Endothelial cell (in vitro differentiated cells): ENCODE data around the gene RANBP17. TPM values are rescaled to one million over a fixed set of nuclear protein-coding genes. Genes with fewer than 3 reads are reported as not detected.

ENCODE experiments used
- DNase-seq: peaks from one replicate; pipeline ENCODE4 v3.0.0; 2021; ENCODE audit warnings: low spot score
- H3K27ac Mint-ChIP-seq: one replicate; pipeline ENCODE4 v1.8.0; 2021; ENCODE audit warnings: mixed read lengths, inconsistent platforms; ENCODE audit not compliant: unreplicated experiment
- H3K27me3 Mint-ChIP-seq: one replicate; pipeline ENCODE4 v1.8.0; 2021; ENCODE audit warnings: mild to moderate bottlenecking, moderate library complexity, mixed read lengths, inconsistent platforms; ENCODE audit not compliant: unreplicated experiment
- H3K36me3 Mint-ChIP-seq: one replicate; pipeline ENCODE4 v1.8.0; 2021; ENCODE audit warnings: mild to moderate bottlenecking, low read depth, mixed read lengths, inconsistent platforms; ENCODE audit not compliant: unreplicated experiment
- H3K4me1 Mint-ChIP-seq: one replicate; pipeline ENCODE4 v1.8.0; 2021; ENCODE audit warnings: mild to moderate bottlenecking, mixed read lengths, inconsistent platforms; ENCODE audit not compliant: unreplicated experiment
- H3K4me3 Mint-ChIP-seq: one replicate; pipeline ENCODE4 v1.8.0; 2021; ENCODE audit warnings: mild to moderate bottlenecking, mixed read lengths, inconsistent platforms; ENCODE audit not compliant: unreplicated experiment
- H3K9me3 Mint-ChIP-seq: one replicate; pipeline ENCODE4 v1.8.0; 2021; ENCODE audit warnings: mixed read lengths, inconsistent platforms; ENCODE audit not compliant: unreplicated experiment
- CTCF ChIP-seq: fragments of 200-600 bp; sonication (generic); IDR thresholded peaks from one replicate; pipeline ENCODE4 v1.5.0; 2021; ENCODE audit warnings: antibody characterized with exemption; ENCODE audit not compliant: unreplicated experiment
- total RNA-seq: library from RNA; stranded (reverse); fragmentation: NEBNext Ultra II Directional; extraction: Animal tissue kit (Norgen Biotek cat#: 25700); gene quantifications from one replicate; pipeline ENCODE4 v1.2.1, GENCODE V29; 2021; ENCODE audit not compliant: unreplicated experiment

The RANBP17 gene
- total RNA-seq, 1 donor from 2014 or later, result 22.7 TPM

GRCh38 chr5:171335616-171336015 lies 473.8 kb downstream of the RANBP17 start:
- no peaks in the 10 kb centered on the region for H3K4me1 Mint-ChIP-seq
- no peaks in the 10 kb centered on the region for H3K9me3 Mint-ChIP-seq
- no peaks in the 10 kb centered on the region for H3K36me3 Mint-ChIP-seq
- H3K27me3 Mint-ChIP-seq, result peaks cover 6% of the 10 kb centered on the region
- H3K27ac Mint-ChIP-seq, result no peak overlapping the region
- no peak for TF ChIP-seq CTCF
- no peak overlapping the region for H3K4me3 Mint-ChIP-seq
- DNase-seq, result no peak

- Mint-ChIP-seq H3K4me3 (no peak overlapping the region), H3K9me3 (no peaks in the 10 kb centered on the region), H3K36me3 (no peaks in the 10 kb centered on the region), H3K27ac (no peak overlapping the region), H3K4me1 (no peaks in the 10 kb centered on the region), H3K27me3 (peaks cover 3% of the 10 kb centered on the region)
- TF ChIP-seq CTCF, result no peak
- peak; percentile 30 for DNase-seq
These were observed 474.8 kb downstream of the RANBP17 start for GRCh38 chr5:171336521-171337209.

- Mint-ChIP-seq H3K4me3 (no peak overlapping the region), H3K9me3 (no peaks in the 10 kb centered on the region)
These were observed 475.4 kb downstream of the RANBP17 start for GRCh38 chr5:171337210-171337569.

GRCh38 chr5:171340042-171340441 lies 478.2 kb downstream of the RANBP17 start:
- TF ChIP-seq CTCF, result no peak

More at GRCh38 chr5:171337210-171337569, 475.4 kb downstream of the RANBP17 start:
- Mint-ChIP-seq H3K36me3 (no peaks in the 10 kb centered on the region), H3K27me3 (peaks cover 3% of the 10 kb centered on the region), H3K27ac (no peak overlapping the region), H3K4me1 (no peaks in the 10 kb centered on the region)
- DNase-seq, result no peak
- TF ChIP-seq CTCF, result no peak

GRCh38 chr5:171340491-171340890 lies 478.7 kb downstream of the RANBP17 start:
- H3K4me3 Mint-ChIP-seq, result no peak overlapping the region
- DNase-seq, result no peak
- no peaks in the 10 kb centered on the region for H3K36me3 Mint-ChIP-seq
- H3K27me3 Mint-ChIP-seq, result no peaks in the 10 kb centered on the region
- no peaks in the 10 kb centered on the region for H3K9me3 Mint-ChIP-seq
- no peak for TF ChIP-seq CTCF
- no peaks in the 10 kb centered on the region for H3K4me1 Mint-ChIP-seq
- no peak overlapping the region for H3K27ac Mint-ChIP-seq

More at GRCh38 chr5:171340042-171340441, 478.2 kb downstream of the RANBP17 start:
- no peak overlapping the region for H3K4me3 Mint-ChIP-seq
- DNase-seq, result no peak
- H3K9me3 Mint-ChIP-seq, result no peaks in the 10 kb centered on the region
- H3K27ac Mint-ChIP-seq, result no peak overlapping the region
- no peaks in the 10 kb centered on the region for H3K36me3 Mint-ChIP-seq
- peaks cover 3% of the 10 kb centered on the region for H3K27me3 Mint-ChIP-seq
- no peaks in the 10 kb centered on the region for H3K4me1 Mint-ChIP-seq
